HepG2 (cell line): ENCODE measurements around the gene SLC36A3. TPM values are rescaled to one million over a fixed set of nuclear protein-coding genes. Genes with fewer than 3 reads are reported as not detected.
A peak's percentile ranks its signal among the peaks of the same experiment; 100 is the strongest.

Experiments used
- ATAC-seq: fragments of 200-7000 bp; cut with Tn5 transposase; 3 replicates; pipeline ENCODE4 v1.9.1; 2020; ENCODE audit warnings: mild to moderate bottlenecking, moderate library complexity
- BruUV-seq: library from RNA; stranded (reverse); fragments of 400-500 nt; replicated peaks from 2 replicates; lab custom pipeline; 2021; lab: Mats Ljungman, UMichigan
- CTCF ChIA-PET: fragments of 300-600 bp; formaldehyde crosslinking; extraction: SDS; loops from one replicate; lab custom pipeline; 2021; ENCODE audit warnings: low total read pairs, inconsistent platforms, low intra/inter-chr PET ratio; lab: Yijun Ruan, JAX
- POLR2A ChIA-PET: fragments of 350-600 bp; sonication (Branson Sonifier 250); formaldehyde crosslinking; loops from one replicate; lab custom pipeline; 2020; ENCODE audit warnings: antibody characterized with exemption, inconsistent platforms; lab: Yijun Ruan, JAX
- DNase-seq: peaks from one replicate; pipeline ENCODE4 v3.0.0-alpha.2; 2015; ENCODE audit warnings: low spot score
- FAIRE-seq: peaks from 3 replicates; lab custom pipeline; 2011; peaks lifted over from hg19 to GRCh38; lab: Jason Lieb, UNC
- H2AFZ ChIP-seq: one replicate; pipeline ENCODE4 v1.6.1; 2011; ENCODE audit warnings: low read length, inconsistent platforms
- H3K27ac ChIP-seq: fragments of 300-600 bp; 3 replicates; pipeline ENCODE4 v1.8.0; 2011; ENCODE audit warnings: mixed run types, mild to moderate bottlenecking, mixed read lengths, low read length, inconsistent platforms; ENCODE audit not compliant: insufficient read depth; ENCODE audit errors: extremely low read length
- H3K27me3 ChIP-seq, 2 experiments: fragments of 200-600 bp in 1 of 2; 2 replicates in 1 of 2; 3 replicates in 1 of 2; pipeline versions ENCODE4 v1.6.0 to v1.8.0; 2011; ENCODE audit warnings: low read length in 2 of 2, mild to moderate bottlenecking in 2 of 2, moderate library complexity in 2 of 2, inconsistent platforms in 1 of 2; ENCODE audit not compliant: insufficient read depth in 2 of 2, control insufficient read depth in 1 of 2
- H3K36me3 ChIP-seq, 2 experiments: fragments of 200-600 bp in 1 of 2; replicated peaks in 1 of 2; 2 replicates in 1 of 2; 3 replicates in 1 of 2; pipeline versions ENCODE4 v1.5.1 to v1.8.0; 2011; ENCODE audit warnings: low read length in 2 of 2, inconsistent platforms in 1 of 2; ENCODE audit not compliant: insufficient read depth in 2 of 2, control insufficient read depth in 1 of 2
- H3K4me1 ChIP-seq: 2 replicates; pipeline ENCODE4 v1.5.1; 2012; ENCODE audit warnings: low read length, inconsistent platforms; ENCODE audit not compliant: insufficient read depth
- H3K4me2 ChIP-seq: 2 replicates; pipeline ENCODE4 v1.6.0; 2011; ENCODE audit warnings: low read depth, low read length, inconsistent platforms
- H3K4me3 ChIP-seq, 3 experiments: fragments of 200-600 bp in 1 of 3; sonication (generic), shearing (Covaris generic) in 1 of 3; replicated peaks in 1 of 3; 2 replicates each; pipeline ENCODE4 v1.5.1; 2011 to 2016; ENCODE audit warnings: low read length in 3 of 3, inconsistent platforms in 2 of 3, low read depth in 2 of 3, mild to moderate bottlenecking in 2 of 3, control low read depth in 1 of 3, mixed read lengths in 1 of 3; ENCODE audit not compliant: insufficient read depth in 1 of 3
- H3K79me2 ChIP-seq: one replicate; pipeline ENCODE4 v1.6.1; 2011; ENCODE audit warnings: low read length, inconsistent platforms; ENCODE audit not compliant: insufficient read depth
- H3K9ac ChIP-seq: 2 replicates; pipeline ENCODE4 v1.6.0; 2011; ENCODE audit warnings: mild to moderate bottlenecking, low read depth, low read length, inconsistent platforms; ENCODE audit not compliant: insufficient read depth
- H3K9me3 ChIP-seq: 2 replicates; pipeline ENCODE4 v1.5.1; 2012; ENCODE audit warnings: mild to moderate bottlenecking, low read length
- H4K20me1 ChIP-seq: 2 replicates; pipeline ENCODE4 v1.6.0; 2011; ENCODE audit warnings: inconsistent platforms, mild to moderate bottlenecking, low read length, moderate library complexity; ENCODE audit not compliant: insufficient read depth
- ATM ChIP-seq: fragments of 450-650 bp; IDR thresholded peaks from 2 replicates; pipeline ENCODE4 v1.7.1; 2017; ENCODE audit warnings: mild to moderate bottlenecking, borderline replicate concordance
- BORCS8-MEF2B ChIP-seq: sonication (generic); formaldehyde crosslinking; IDR thresholded peaks from 2 replicates; pipeline ENCODE4 v1.8.0; 2022; ENCODE audit warnings: mild to moderate bottlenecking, missing genetic modification reagents
- CTCF ChIP-seq: sonication (generic); formaldehyde crosslinking; IDR thresholded peaks from 2 replicates; pipeline ENCODE4 v1.5.0; 2020; ENCODE audit warnings: mild to moderate bottlenecking, missing genetic modification reagents, moderate library complexity
- FOXA1 ChIP-seq, 2 experiments: fragments of 450-650 bp in 1 of 2; sonication (generic) in 1 of 2; formaldehyde crosslinking in 1 of 2; IDR thresholded peaks; 2 replicates each; pipeline versions ENCODE4 v1.4.0 to v1.6.1; 2016 to 2020; ENCODE audit warnings: missing genetic modification reagents in 1 of 2
- HMGXB4 ChIP-seq, 2 experiments: sonication (generic) in 1 of 2; formaldehyde crosslinking in 1 of 2; IDR thresholded peaks; 2 replicates each; pipeline versions ENCODE4 v1.4.0 to v1.6.1; 2018 to 2020; ENCODE audit warnings: missing genetic modification reagents in 2 of 2, borderline replicate concordance in 1 of 2, low read depth in 1 of 2, mild to moderate bottlenecking in 1 of 2, missing biosample characterization in 1 of 2
- IRF2 ChIP-seq: IDR thresholded peaks from 2 replicates; pipeline ENCODE4 v1.6.1; 2018; ENCODE audit warnings: missing genetic modification reagents, missing compliant biosample characterization
- KDM2A ChIP-seq: sonication (generic); formaldehyde crosslinking; IDR thresholded peaks from 2 replicates; pipeline ENCODE4 v1.4.0; 2020; ENCODE audit warnings: low read depth, missing genetic modification reagents, borderline replicate concordance
- SNRNP70 ChIP-seq: fragments of 200-400 bp; formaldehyde crosslinking; IDR thresholded peaks from 2 replicates; pipeline ENCODE4 v1.6.1; 2017; ENCODE audit warnings: mild to moderate bottlenecking, low read depth, low read length, moderate library complexity
- SRF ChIP-seq: IDR thresholded peaks from 2 replicates; pipeline ENCODE4 v1.6.1; 2011; ENCODE audit warnings: mild to moderate bottlenecking, low read depth, low read length, moderate library complexity
- TAF1 ChIP-seq: sonication (generic); formaldehyde crosslinking; IDR thresholded peaks from 2 replicates; pipeline ENCODE4 v1.4.0; 2020; ENCODE audit warnings: missing genetic modification reagents
- ZFP91 ChIP-seq: sonication (generic); formaldehyde crosslinking; IDR thresholded peaks from 2 replicates; pipeline ENCODE4 v1.9.0; 2022; ENCODE audit warnings: missing genetic modification reagents, mild to moderate bottlenecking, borderline replicate concordance
- ZMAT5 ChIP-seq: sonication (generic); formaldehyde crosslinking; IDR thresholded peaks from 2 replicates; pipeline ENCODE4 v1.5.0; 2020; ENCODE audit warnings: mild to moderate bottlenecking, low read depth, missing genetic modification reagents, borderline replicate concordance
- ZNF12 ChIP-seq: sonication (generic); formaldehyde crosslinking; IDR thresholded peaks from 2 replicates; pipeline ENCODE4 v1.5.0; 2020; ENCODE audit warnings: missing genetic modification reagents
- ZNF138 ChIP-seq: sonication (generic); formaldehyde crosslinking; IDR thresholded peaks from 2 replicates; pipeline ENCODE4 v1.5.0; 2020; ENCODE audit warnings: mild to moderate bottlenecking, low read depth, missing genetic modification reagents
- ZNF296 ChIP-seq: sonication (generic); formaldehyde crosslinking; conservative IDR thresholded peaks from 2 replicates; pipeline ENCODE4 v1.5.0; 2020; ENCODE audit warnings: mild to moderate bottlenecking, missing genetic modification reagents
- ZNF431 ChIP-seq: sonication (generic); formaldehyde crosslinking; IDR thresholded peaks from 2 replicates; pipeline ENCODE4 v1.9.0; 2022; ENCODE audit warnings: missing genetic modification reagents, low read depth, mild to moderate bottlenecking, borderline replicate concordance
- ZNF572 ChIP-seq: sonication (generic); formaldehyde crosslinking; IDR thresholded peaks from 2 replicates; pipeline ENCODE4 v1.5.1; 2020; ENCODE audit warnings: mild to moderate bottlenecking, missing genetic modification reagents
- ZNF674 ChIP-seq: sonication (generic); formaldehyde crosslinking; IDR thresholded peaks from 2 replicates; pipeline ENCODE4 v1.5.0; 2020; ENCODE audit warnings: low read depth, mild to moderate bottlenecking, missing genetic modification reagents
- ZNF790 ChIP-seq: sonication (generic); formaldehyde crosslinking; IDR thresholded peaks from 2 replicates; pipeline ENCODE4 v1.8.0; 2022; ENCODE audit warnings: missing genetic modification reagents, mild to moderate bottlenecking, borderline replicate concordance
- WGBS: methylation state at CpG from one replicate; pipeline ENCODE4 v1.1.6; 2017; ENCODE audit warnings: low lambda C conversion rate; 5-methylcytosine and 5-hydroxymethylcytosine counted together
- in situ Hi-C: cut with HindIII; loops from 2 replicates; pipeline ENCODE4 v1.10.0; 2017; ENCODE audit warnings: low pct_unique_long_range_greater_than_20kb; ENCODE audit not compliant: extremely low pct_ligation_motif_present
- intact Hi-C: fragments of 100-400 bp; cut with micrococcal nuclease; formaldehyde crosslinking; loops from one replicate; pipeline ENCODE4 v1.10.0; 2022; ENCODE audit not compliant: unreplicated experiment
- polyA plus RNA-seq, 8 experiments: library from polyadenylated mRNA; depleted of rRNA in 3 of 8; stranded (reverse) in 7 of 8; unstranded in 1 of 8; fragments of >200 nt; fragmentation: Illumina TruSeq in 4 of 8; extraction: Trizol in 4 of 8; gene quantifications; 2 replicates each; pipeline versions ENCODE4 v1.2.1 to v1.2.3, GENCODE V29; 2011 to 2016; ENCODE audit warnings: low read depth in 4 of 8, missing spikeins in 1 of 8, mixed read lengths in 1 of 8; ENCODE audit not compliant: insufficient read depth in 1 of 8
- total RNA-seq, 5 experiments: library from RNA; depleted of rRNA; stranded (reverse); fragments of >200 nt; fragmentation: Illumina TruSeq; extraction: Trizol; gene quantifications; 2 replicates each; pipeline ENCODE4 v1.2.3, GENCODE V29; 2016; ENCODE audit warnings: low read depth in 1 of 5

Gene SLC36A3
- total and polyA plus RNA-seq, 2 of the 13 experiments (the other 11 are each of a cell fraction or from before 2014, with no cell fraction given) = not detected

- H3K4me1 ChIP-seq = no peaks in the 10 kb centered on the region
- CTCF ChIA-PET = interaction anchor here (1.2 to 1.4 kb wide), 2 partner anchors 29 to 66 kb away, joined by 3 read pairs; no protein-coding TSS in a partner anchor
- in situ Hi-C loops (no loop called here), intact Hi-C loops (loop anchor here (1.0 kb wide), 1 partner anchor 65 kb away; no protein-coding TSS in a partner anchor)
- peak; percentile 95 for ATAC-seq
- no peaks in the 10 kb centered on the region for H3K36me3 ChIP-seq
- no peak overlapping the region for H3K27ac ChIP-seq
- no peak overlapping the region for H3K9ac ChIP-seq
- no peak overlapping the region for H2AFZ ChIP-seq
- no peak overlapping the region for H3K4me2 ChIP-seq
- POLR2A ChIA-PET = interaction anchor here (1.3 kb wide), 1 partner anchor 64 kb away, joined by 7 read pairs; the partner anchor contains the start of gene GM2A
- no peaks in the 10 kb centered on the region for H3K27me3 ChIP-seq
- peak; percentile 66 for FAIRE-seq
- no peak overlapping the region for H3K4me3 ChIP-seq
- 29% methylated on average over 8 of the region's 8 CpGs for WGBS
- no peaks in the 10 kb centered on the region for H3K9me3 ChIP-seq
- H3K79me2 ChIP-seq = no peaks in the 10 kb centered on the region
- no TSS peak for BruUV-seq
- no peaks in the 10 kb centered on the region for H4K20me1 ChIP-seq
- peak; percentile 37 for DNase-seq
- TF ChIP-seq TAF1 = no peak
- TF ChIP-seq FOXA1 (IDR thresholded peaks at IDR 0.05) = no peak
- TF ChIP-seq FOXA1 (CRISPR knock-in tag; IDR thresholded peaks at IDR 0.05) = no peak
- TF ChIP-seq ZMAT5 (CRISPR knock-in tag) = no peak
- TF ChIP-seq ZNF790 (CRISPR knock-in tag) = no peak
- TF ChIP-seq ZNF12 = no peak
- TF ChIP-seq SNRNP70 = no peak
- no peak for TF ChIP-seq SRF
- TF ChIP-seq BORCS8-MEF2B (CRISPR knock-in tag) = no peak
- TF ChIP-seq ZNF674 (CRISPR knock-in tag) = no peak
- TF ChIP-seq ZFP91 = no peak
- no peak for TF ChIP-seq ZNF296 (CRISPR knock-in tag)
- no peak for TF ChIP-seq ZNF431
- peak; percentile 84 for TF ChIP-seq CTCF (CRISPR knock-in tag)
- no peak for TF ChIP-seq KDM2A (CRISPR knock-in tag)
- TF ChIP-seq ATM = no peak
- TF ChIP-seq ZNF572 (CRISPR knock-in tag) = no peak
- no peak for TF ChIP-seq ZNF138 (CRISPR knock-in tag)
- no peak for TF ChIP-seq IRF2 (CRISPR knock-in tag)
- TF ChIP-seq HMGXB4 (CRISPR knock-in tag; IDR thresholded peaks at IDR 0.05; ENCODE audit: borderline replicate concordance in 1 of 2, low read depth in 1 of 2) = peak in 1 of 2 experiments; percentile 25; a peak in 1 of 4 replicates
Observed at GRCh38 chr5:151315998-151316597, 12.5 kb upstream of the SLC36A3 start.
